ENCODE measurements around the gene AUP1. TPM values are rescaled to one million over a fixed set of nuclear protein-coding genes. Genes with fewer than 3 reads are reported as not detected.

Gene AUP1
- total RNA-seq, 1 donor from 2014 or later, result 120 TPM

DNA sequence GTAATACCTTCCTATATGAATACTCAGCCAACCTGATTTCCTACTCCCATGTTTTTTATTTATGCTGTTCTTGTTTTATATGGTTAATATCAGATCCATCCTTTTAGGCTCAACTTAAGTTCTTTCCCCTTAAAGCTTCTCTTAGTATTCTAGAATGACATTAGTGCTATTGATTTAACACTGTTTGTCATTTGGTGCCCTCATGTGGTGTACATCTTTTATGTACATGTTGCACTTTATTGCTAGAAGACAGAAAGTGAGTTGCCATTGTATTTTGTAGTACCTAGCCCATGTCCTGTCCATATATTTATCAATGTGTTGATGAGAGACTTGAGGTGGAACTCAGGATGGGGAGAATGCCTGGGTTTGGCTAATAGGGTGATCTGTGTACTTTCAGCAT is 2.7 kb upstream of the AUP1 start:
- H3K27ac ChIP-seq, result no peak overlapping the region
- H3K27me3 ChIP-seq, result no peaks in the 10 kb centered on the region
- no peak overlapping the region for H3K4me3 ChIP-seq
- intact Hi-C loops (cut with DNase I), result loop anchor here (5.0 kb wide), 1 partner anchor 120 kb away; the partner anchor contains the start of gene SEMA4F
- no peak for DNase-seq (ENCODE audit: low spot score in 2 of 2)
- peaks cover 13 to 21% of the 10 kb centered on the region in 2 donors for H3K4me1 ChIP-seq
- no peak for TF ChIP-seq CTCF (IDR thresholded peaks at IDR 0.05)
- peaks cover 4 to 27% of the 10 kb centered on the region in 2 donors for H3K36me3 ChIP-seq
- no peaks in the 10 kb centered on the region for H3K9me3 ChIP-seq

GRCh38 chr2:74531666-74532065 is 2.2 kb upstream of the AUP1 start:
- TF ChIP-seq CTCF (IDR thresholded peaks at IDR 0.05), result no peak
- H3K4me1 ChIP-seq, result peaks cover 13 to 21% of the 10 kb centered on the region in 2 donors
- H3K9me3 ChIP-seq, result no peaks in the 10 kb centered on the region
- no peaks in the 10 kb centered on the region for H3K27me3 ChIP-seq
- peaks cover 9 to 33% of the 10 kb centered on the region in 2 donors for H3K36me3 ChIP-seq
- DNase-seq (ENCODE audit: low spot score in 2 of 2), result no peak
- peak overlapping the region in 1 of 2 donors; percentile 79 for H3K27ac ChIP-seq
- no peak overlapping the region for H3K4me3 ChIP-seq
- intact Hi-C loops (cut with DNase I), result loop anchor here (5.0 kb wide), 1 partner anchor 121 kb away; the partner anchor contains the start of gene SEMA4F

DNA sequence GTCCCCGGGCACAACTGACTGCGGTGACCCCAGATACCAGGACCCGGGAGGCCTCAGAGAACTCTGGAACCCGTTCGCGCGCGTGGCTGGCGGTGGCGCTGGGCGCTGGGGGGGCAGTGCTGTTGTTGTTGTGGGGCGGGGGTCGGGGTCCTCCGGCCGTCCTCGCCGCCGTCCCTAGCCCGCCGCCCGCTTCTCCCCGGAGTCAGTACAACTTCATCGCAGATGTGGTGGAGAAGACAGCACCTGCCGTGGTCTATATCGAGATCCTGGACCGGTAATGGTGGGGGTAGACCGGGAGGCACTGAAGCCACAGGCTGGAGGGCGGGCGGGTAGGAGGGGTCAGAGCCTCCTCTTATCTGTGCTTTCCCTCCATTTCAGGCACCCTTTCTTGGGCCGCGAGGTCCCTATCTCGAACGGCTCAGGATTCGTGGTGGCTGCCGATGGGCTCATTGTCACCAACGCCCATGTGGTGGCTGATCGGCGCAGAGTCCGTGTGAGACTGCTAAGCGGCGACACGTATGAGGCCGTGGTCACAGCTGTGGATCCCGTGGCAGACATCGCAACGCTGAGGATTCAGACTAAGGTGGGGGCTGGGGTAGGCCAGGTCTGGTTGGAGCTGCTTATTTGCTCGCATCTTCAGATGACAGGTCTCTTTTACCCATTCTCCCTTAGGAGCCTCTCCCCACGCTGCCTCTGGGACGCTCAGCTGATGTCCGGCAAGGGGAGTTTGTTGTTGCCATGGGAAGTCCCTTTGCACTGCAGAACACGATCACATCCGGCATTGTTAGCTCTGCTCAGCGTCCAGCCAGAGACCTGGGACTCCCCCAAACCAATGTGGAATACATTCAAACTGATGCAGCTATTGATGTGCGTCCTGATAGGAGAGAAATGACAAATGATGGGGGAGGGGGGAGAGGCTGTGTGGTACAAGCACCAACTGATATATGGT is 1.0 kb upstream of the AUP1 start:
- no peak for TF ChIP-seq CTCF (IDR thresholded peaks at IDR 0.05)
- Histone ChIP-seq H3K9me3 (no peaks in the 10 kb centered on the region), H3K27me3 (no peaks in the 10 kb centered on the region), H3K36me3 (peaks cover 15 to 43% of the 10 kb centered on the region in 2 donors), H3K27ac (peak overlapping the region; percentile 79 to 84), H3K4me3 (peak overlapping the region; percentile 78 to 85), H3K4me1 (peaks cover 13 to 21% of the 10 kb centered on the region in 2 donors)
- intact Hi-C loops (cut with DNase I), result loop anchor here (1.0 to 5.0 kb wide), 2 partner anchors 57 to 122 kb away; partner anchors contain the start of gene SEMA4F
- no peak for DNase-seq (ENCODE audit: low spot score in 2 of 2)

GRCh38 chr2:74528600-74529356 is 728 bp downstream of the AUP1 start:
- intact Hi-C loops (cut with DNase I), result loop anchor here (1.0 to 2.0 kb wide), 4 partner anchors 21 to 70 kb away; partner anchors contain the start of genes DOK1, PCGF1, TTC31 and WBP1
- no peak for TF ChIP-seq CTCF (IDR thresholded peaks at IDR 0.05)
- H3K36me3 ChIP-seq, result peaks cover 15 to 43% of the 10 kb centered on the region in 2 donors

DNA sequence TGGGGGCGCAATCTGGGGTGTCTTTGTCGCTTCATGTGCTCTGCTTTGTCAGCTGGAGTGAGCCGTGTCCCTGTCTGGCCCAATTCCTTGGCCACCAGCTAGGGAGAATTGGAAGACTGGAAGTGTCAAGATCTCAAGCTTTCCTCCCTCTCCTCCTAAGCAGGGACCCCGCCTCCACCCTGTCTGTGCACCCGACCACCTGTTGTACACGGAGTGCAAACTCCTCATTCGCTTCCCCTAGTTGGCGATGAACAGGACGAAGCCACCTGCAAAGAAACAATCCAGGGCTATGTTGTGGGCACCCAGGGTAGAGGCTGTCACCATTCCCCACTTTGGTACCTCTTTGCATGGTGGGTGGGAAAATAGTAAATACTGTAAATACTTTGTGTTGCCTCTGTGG is 1.8 kb downstream of the AUP1 start:
- intact Hi-C loops (cut with DNase I), result loop anchor here (2.0 kb wide), 1 partner anchor 69 kb away; the partner anchor contains the start of gene WBP1

More at GRCh38 chr2:74528600-74529356, 728 bp downstream of the AUP1 start:
- Histone ChIP-seq H3K27me3 (no peaks in the 10 kb centered on the region), H3K4me1 (peaks cover 13 to 21% of the 10 kb centered on the region in 2 donors), H3K27ac (peak overlapping the region; percentile 84 to 88), H3K4me3 (peak overlapping the region; percentile 78 to 85), H3K9me3 (no peaks in the 10 kb centered on the region)
- DNase-seq (ENCODE audit: low spot score in 2 of 2), result no peak

More for the DNA sequence above, 1.8 kb downstream of the AUP1 start:
- H3K36me3 ChIP-seq, result peaks cover 15 to 34% of the 10 kb centered on the region in 2 donors
- no peak for TF ChIP-seq CTCF (IDR thresholded peaks at IDR 0.05)
- H3K4me3 ChIP-seq, result no peak overlapping the region
- H3K4me1 ChIP-seq, result peaks cover 13 to 21% of the 10 kb centered on the region in 2 donors
- DNase-seq (ENCODE audit: low spot score in 2 of 2), result no peak
- H3K9me3 ChIP-seq, result no peaks in the 10 kb centered on the region
- H3K27ac ChIP-seq, result no peak overlapping the region
- H3K27me3 ChIP-seq, result no peaks in the 10 kb centered on the region
